SK-N-SH (cell line): Measurements from ENCODE around the gene KCTD17.

Experiments
- EZH2phosphoT487 ChIP-seq: fragments of 200-600 bp; sonication (generic); IDR thresholded peaks from 2 replicates; pipeline ENCODE4 v1.6.1; 2017; ENCODE audit warnings: low read depth, mixed run types, mild to moderate bottlenecking, antibody characterized with exemption, moderate library complexity, borderline replicate concordance
- FOXJ3 ChIP-seq: sonication (generic); formaldehyde crosslinking; IDR thresholded peaks from 2 replicates; pipeline ENCODE4 v1.5.1; 2020; ENCODE audit warnings: mild to moderate bottlenecking, missing genetic modification reagents
- GABPA ChIP-seq: IDR thresholded peaks from 2 replicates; pipeline ENCODE4 v1.4.0; 2012; ENCODE audit warnings: low read depth, mild to moderate bottlenecking
- MAX ChIP-seq: IDR thresholded peaks from 2 replicates; pipeline ENCODE4 v1.4.0; 2012; ENCODE audit warnings: low read depth
- POLR2AphosphoS5 ChIP-seq: IDR thresholded peaks from 2 replicates; pipeline ENCODE4 v1.6.1; 2012; ENCODE audit warnings: low read depth, low read length
- RAD21 ChIP-seq: IDR thresholded peaks from 2 replicates; pipeline ENCODE4 v1.6.1; 2012; ENCODE audit warnings: mild to moderate bottlenecking, low read length
- RCOR1 ChIP-seq: fragments of 150-350 bp; IDR thresholded peaks from 2 replicates; pipeline ENCODE4 v1.6.1; 2017; ENCODE audit warnings: antibody characterized with exemption, low read length
- REST ChIP-seq: IDR thresholded peaks from 2 replicates; pipeline ENCODE4 v1.6.1; 2012; ENCODE audit warnings: mild to moderate bottlenecking, low read depth, low read length, moderate library complexity
- RFX5 ChIP-seq: IDR thresholded peaks from 2 replicates; pipeline ENCODE4 v1.6.1; 2012; ENCODE audit warnings: mild to moderate bottlenecking, improper control_type of control experiment, low read length
- TAF1 ChIP-seq: IDR thresholded peaks from 2 replicates; pipeline ENCODE4 v1.6.1; 2012; ENCODE audit warnings: low read depth, mild to moderate bottlenecking, low read length, moderate library complexity, borderline replicate concordance
- TF ChIP-seq, protein P1 (sequence below): fragments of 200-600 bp; sonication (generic); IDR thresholded peaks from 2 replicates; pipeline ENCODE4 v1.6.1; 2017; ENCODE audit warnings: antibody characterized with exemption, mild to moderate bottlenecking, moderate library complexity
- TF ChIP-seq, protein P2 (sequence below): fragments of 150-350 bp; IDR thresholded peaks from 2 replicates; pipeline ENCODE4 v1.6.1; 2017; ENCODE audit warnings: antibody characterized with exemption, low read length, low read depth, borderline replicate concordance

DNA sequence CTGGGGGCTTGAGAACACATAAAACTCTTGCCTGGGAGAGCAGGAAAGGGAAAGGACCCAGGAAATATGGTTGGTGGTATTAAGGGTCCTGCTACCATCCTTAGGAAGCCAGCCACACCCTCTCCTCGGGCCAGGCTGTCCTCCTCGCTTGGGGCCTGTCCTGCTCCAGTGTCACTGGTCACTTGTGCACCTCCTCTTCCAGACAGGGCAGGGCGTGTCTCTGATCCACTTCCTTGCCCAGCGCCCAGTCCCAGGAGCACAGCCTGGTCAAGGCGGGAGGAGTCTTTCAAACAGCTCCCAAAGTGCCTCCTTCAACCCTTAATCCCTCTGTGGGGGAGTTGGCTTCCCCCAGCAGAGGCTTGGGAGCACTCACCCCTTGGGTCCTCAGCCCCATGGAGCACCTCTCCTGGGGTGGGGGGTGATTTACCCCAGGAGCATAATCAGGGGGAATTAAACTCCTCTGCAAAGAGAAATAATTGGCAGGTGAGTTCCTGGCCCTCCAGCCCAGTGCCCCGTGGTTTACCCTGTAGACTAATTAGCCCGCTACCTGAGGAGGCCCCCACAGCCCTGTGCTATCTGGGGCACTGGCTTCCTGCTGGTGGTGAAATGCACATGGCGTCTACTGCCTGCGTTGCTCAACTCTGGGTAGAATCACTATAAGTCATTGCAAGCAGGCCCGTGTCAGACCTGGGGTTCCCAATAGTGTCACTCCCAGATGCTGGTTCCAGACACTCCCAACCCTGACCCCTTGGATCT, 49.9 kb downstream of the KCTD17 start:
- TF ChIP-seq, protein P1, sequence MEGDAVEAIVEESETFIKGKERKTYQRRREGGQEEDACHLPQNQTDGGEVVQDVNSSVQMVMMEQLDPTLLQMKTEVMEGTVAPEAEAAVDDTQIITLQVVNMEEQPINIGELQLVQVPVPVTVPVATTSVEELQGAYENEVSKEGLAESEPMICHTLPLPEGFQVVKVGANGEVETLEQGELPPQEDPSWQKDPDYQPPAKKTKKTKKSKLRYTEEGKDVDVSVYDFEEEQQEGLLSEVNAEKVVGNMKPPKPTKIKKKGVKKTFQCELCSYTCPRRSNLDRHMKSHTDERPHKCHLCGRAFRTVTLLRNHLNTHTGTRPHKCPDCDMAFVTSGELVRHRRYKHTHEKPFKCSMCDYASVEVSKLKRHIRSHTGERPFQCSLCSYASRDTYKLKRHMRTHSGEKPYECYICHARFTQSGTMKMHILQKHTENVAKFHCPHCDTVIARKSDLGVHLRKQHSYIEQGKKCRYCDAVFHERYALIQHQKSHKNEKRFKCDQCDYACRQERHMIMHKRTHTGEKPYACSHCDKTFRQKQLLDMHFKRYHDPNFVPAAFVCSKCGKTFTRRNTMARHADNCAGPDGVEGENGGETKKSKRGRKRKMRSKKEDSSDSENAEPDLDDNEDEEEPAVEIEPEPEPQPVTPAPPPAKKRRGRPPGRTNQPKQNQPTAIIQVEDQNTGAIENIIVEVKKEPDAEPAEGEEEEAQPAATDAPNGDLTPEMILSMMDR, result no peak
- TF ChIP-seq RFX5 (no peak), EZH2phosphoT487 (no peak), POLR2AphosphoS5 (no peak), RCOR1 (no peak), RAD21 (no peak), GABPA (no peak), TAF1 (no peak), REST (no peak), MAX (no peak), FOXJ3 (CRISPR knock-in tag) (no peak)
- TF ChIP-seq, protein P2, sequence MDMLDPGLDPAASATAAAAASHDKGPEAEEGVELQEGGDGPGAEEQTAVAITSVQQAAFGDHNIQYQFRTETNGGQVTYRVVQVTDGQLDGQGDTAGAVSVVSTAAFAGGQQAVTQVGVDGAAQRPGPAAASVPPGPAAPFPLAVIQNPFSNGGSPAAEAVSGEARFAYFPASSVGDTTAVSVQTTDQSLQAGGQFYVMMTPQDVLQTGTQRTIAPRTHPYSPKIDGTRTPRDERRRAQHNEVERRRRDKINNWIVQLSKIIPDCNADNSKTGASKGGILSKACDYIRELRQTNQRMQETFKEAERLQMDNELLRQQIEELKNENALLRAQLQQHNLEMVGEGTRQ, result no peak
